HepG2 (cell line): Measurements from ENCODE around the gene ERRFI1. TPM values are rescaled to one million over a fixed set of nuclear protein-coding genes. Genes with fewer than 3 reads are reported as not detected.
A peak's percentile ranks its signal among the peaks of the same experiment; 100 is the strongest.

Source experiments
- ATAC-seq: fragments of 200-7000 bp; cut with Tn5 transposase; 3 replicates; pipeline ENCODE4 v1.9.1; 2020; ENCODE audit warnings: mild to moderate bottlenecking, moderate library complexity
- BruUV-seq: library from RNA; stranded (reverse); fragments of 400-500 nt; replicated peaks from 2 replicates; lab custom pipeline; 2021; lab: Mats Ljungman, UMichigan
- CTCF ChIA-PET: fragments of 300-600 bp; formaldehyde crosslinking; extraction: SDS; loops from one replicate; lab custom pipeline; 2021; ENCODE audit warnings: low total read pairs, inconsistent platforms, low intra/inter-chr PET ratio; lab: Yijun Ruan, JAX
- POLR2A ChIA-PET: fragments of 350-600 bp; sonication (Branson Sonifier 250); formaldehyde crosslinking; loops from one replicate; lab custom pipeline; 2020; ENCODE audit warnings: antibody characterized with exemption, inconsistent platforms; lab: Yijun Ruan, JAX
- DNase-seq: peaks from one replicate; pipeline ENCODE4 v3.0.0-alpha.2; 2015; ENCODE audit warnings: low spot score
- FAIRE-seq: peaks from 3 replicates; lab custom pipeline; 2011; peaks lifted over from hg19 to GRCh38; lab: Jason Lieb, UNC
- H2AFZ ChIP-seq: one replicate; pipeline ENCODE4 v1.6.1; 2011; ENCODE audit warnings: low read length, inconsistent platforms
- H3K27ac ChIP-seq: fragments of 300-600 bp; 3 replicates; pipeline ENCODE4 v1.8.0; 2011; ENCODE audit warnings: mixed run types, mild to moderate bottlenecking, mixed read lengths, low read length, inconsistent platforms; ENCODE audit not compliant: insufficient read depth; ENCODE audit errors: extremely low read length
- H3K27me3 ChIP-seq, 2 experiments: fragments of 200-600 bp in 1 of 2; 2 replicates in 1 of 2; 3 replicates in 1 of 2; pipeline versions ENCODE4 v1.6.0 to v1.8.0; 2011; ENCODE audit warnings: low read length in 2 of 2, mild to moderate bottlenecking in 2 of 2, moderate library complexity in 2 of 2, inconsistent platforms in 1 of 2; ENCODE audit not compliant: insufficient read depth in 2 of 2, control insufficient read depth in 1 of 2
- H3K36me3 ChIP-seq, 2 experiments: fragments of 200-600 bp in 1 of 2; replicated peaks in 1 of 2; 2 replicates in 1 of 2; 3 replicates in 1 of 2; pipeline versions ENCODE4 v1.5.1 to v1.8.0; 2011; ENCODE audit warnings: low read length in 2 of 2, inconsistent platforms in 1 of 2; ENCODE audit not compliant: insufficient read depth in 2 of 2, control insufficient read depth in 1 of 2
- H3K4me1 ChIP-seq: 2 replicates; pipeline ENCODE4 v1.5.1; 2012; ENCODE audit warnings: low read length, inconsistent platforms; ENCODE audit not compliant: insufficient read depth
- H3K4me2 ChIP-seq: 2 replicates; pipeline ENCODE4 v1.6.0; 2011; ENCODE audit warnings: low read depth, low read length, inconsistent platforms
- H3K4me3 ChIP-seq, 3 experiments: fragments of 200-600 bp in 1 of 3; sonication (generic), shearing (Covaris generic) in 1 of 3; replicated peaks in 1 of 3; 2 replicates each; pipeline ENCODE4 v1.5.1; 2011 to 2016; ENCODE audit warnings: low read length in 3 of 3, inconsistent platforms in 2 of 3, low read depth in 2 of 3, mild to moderate bottlenecking in 2 of 3, control low read depth in 1 of 3, mixed read lengths in 1 of 3; ENCODE audit not compliant: insufficient read depth in 1 of 3
- H3K79me2 ChIP-seq: one replicate; pipeline ENCODE4 v1.6.1; 2011; ENCODE audit warnings: low read length, inconsistent platforms; ENCODE audit not compliant: insufficient read depth
- H3K9ac ChIP-seq: 2 replicates; pipeline ENCODE4 v1.6.0; 2011; ENCODE audit warnings: mild to moderate bottlenecking, low read depth, low read length, inconsistent platforms; ENCODE audit not compliant: insufficient read depth
- H3K9me3 ChIP-seq: 2 replicates; pipeline ENCODE4 v1.5.1; 2012; ENCODE audit warnings: mild to moderate bottlenecking, low read length
- H4K20me1 ChIP-seq: 2 replicates; pipeline ENCODE4 v1.6.0; 2011; ENCODE audit warnings: inconsistent platforms, mild to moderate bottlenecking, low read length, moderate library complexity; ENCODE audit not compliant: insufficient read depth
- ETV6 ChIP-seq: sonication (generic); formaldehyde crosslinking; conservative IDR thresholded peaks from 2 replicates; pipeline ENCODE4 v1.4.0; 2020; ENCODE audit warnings: missing genetic modification reagents
- HNRNPH1 ChIP-seq: fragments of 200-400 bp; formaldehyde crosslinking; optimal IDR thresholded peaks from 2 replicates; pipeline ENCODE3; 2017; ENCODE audit warnings: mild to moderate bottlenecking, low read depth, low read length
- RFX5 ChIP-seq: IDR thresholded peaks from 2 replicates; pipeline ENCODE4 v1.6.1; 2011; ENCODE audit warnings: low read depth, low read length, improper control_type of control experiment
- U2AF2 ChIP-seq: fragments of 200-400 bp; formaldehyde crosslinking; IDR thresholded peaks from 2 replicates; pipeline ENCODE4 v1.6.1; 2017; ENCODE audit warnings: low read depth, mild to moderate bottlenecking, low read length
- ZMAT3 ChIP-seq: sonication (generic); formaldehyde crosslinking; conservative IDR thresholded peaks from 2 replicates; pipeline ENCODE4 v1.7.0; 2021; ENCODE audit warnings: missing genetic modification reagents
- WGBS: methylation state at CpG from one replicate; pipeline ENCODE4 v1.1.6; 2017; ENCODE audit warnings: low lambda C conversion rate; 5-methylcytosine and 5-hydroxymethylcytosine counted together
- in situ Hi-C: cut with HindIII; loops from 2 replicates; pipeline ENCODE4 v1.10.0; 2017; ENCODE audit warnings: low pct_unique_long_range_greater_than_20kb; ENCODE audit not compliant: extremely low pct_ligation_motif_present
- intact Hi-C: fragments of 100-400 bp; cut with micrococcal nuclease; formaldehyde crosslinking; loops from one replicate; pipeline ENCODE4 v1.10.0; 2022; ENCODE audit not compliant: unreplicated experiment
- polyA plus RNA-seq, 8 experiments: library from polyadenylated mRNA; depleted of rRNA in 3 of 8; stranded (reverse) in 7 of 8; unstranded in 1 of 8; fragments of >200 nt; fragmentation: Illumina TruSeq in 4 of 8; extraction: Trizol in 4 of 8; gene quantifications; 2 replicates each; pipeline versions ENCODE4 v1.2.1 to v1.2.3, GENCODE V29; 2011 to 2016; ENCODE audit warnings: low read depth in 4 of 8, missing spikeins in 1 of 8, mixed read lengths in 1 of 8; ENCODE audit not compliant: insufficient read depth in 1 of 8
- total RNA-seq, 5 experiments: library from RNA; depleted of rRNA; stranded (reverse); fragments of >200 nt; fragmentation: Illumina TruSeq; extraction: Trizol; gene quantifications; 2 replicates each; pipeline ENCODE4 v1.2.3, GENCODE V29; 2016; ENCODE audit warnings: low read depth in 1 of 5
- TF ChIP-seq, protein P1 (sequence below): sonication (generic); formaldehyde crosslinking; IDR thresholded peaks from 2 replicates; pipeline ENCODE4 v1.4.0; 2020; ENCODE audit warnings: missing genetic modification reagents
- TF ChIP-seq, protein P2 (sequence below), 2 experiments: fragments of 450-650 bp in 1 of 2; sonication (generic) in 1 of 2; formaldehyde crosslinking in 1 of 2; IDR thresholded peaks; 2 replicates each; pipeline versions ENCODE4 v1.6.1 to v1.8.0; 2016 to 2022; ENCODE audit warnings: antibody characterized with exemption in 1 of 2, mild to moderate bottlenecking in 1 of 2, missing genetic modification reagents in 1 of 2
- TF ChIP-seq, protein P3 (sequence below): sonication (generic); formaldehyde crosslinking; IDR thresholded peaks from 2 replicates; pipeline ENCODE4 v1.4.0; 2020; ENCODE audit warnings: low read depth, missing genetic modification reagents

Gene ERRFI1
- total and polyA plus RNA-seq, 2 of the 13 experiments (the other 11 are each of a cell fraction or from before 2014, with no cell fraction given), result 84.4 to 753 TPM

DNA sequence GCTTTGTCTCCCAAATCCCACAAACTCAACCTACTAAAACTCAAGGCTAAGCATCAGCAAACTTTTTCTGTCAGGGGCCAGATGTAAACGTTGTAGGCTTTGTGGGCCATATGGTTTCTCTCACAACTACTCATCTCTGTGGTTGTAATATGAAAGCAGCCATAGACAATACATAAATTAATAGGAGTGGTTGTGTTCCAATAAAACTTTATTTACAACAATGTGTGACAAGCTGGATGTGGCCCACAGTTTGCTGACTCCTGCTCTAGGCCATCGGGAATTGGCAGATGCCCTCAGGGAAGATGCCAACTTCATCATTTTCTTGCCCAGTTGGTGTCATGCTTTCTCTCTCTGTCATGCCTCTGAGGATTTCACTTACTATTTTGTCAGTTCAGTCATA is 17.5 kb upstream of the ERRFI1 start:
- FAIRE-seq (no peak), ATAC-seq (no peak), DNase-seq (no peak)
- CTCF ChIA-PET, result no interaction called here
- H3K9me3 ChIP-seq, result 0 out of 2 replicates have a peak, but pooled peaks cover 4% of the 10 kb centered on the region
- H3K27me3 ChIP-seq, result no peaks in the 10 kb centered on the region
- no peak for TF ChIP-seq RFX5
- no peak for TF ChIP-seq HNRNPH1
- TF ChIP-seq, protein P1, sequence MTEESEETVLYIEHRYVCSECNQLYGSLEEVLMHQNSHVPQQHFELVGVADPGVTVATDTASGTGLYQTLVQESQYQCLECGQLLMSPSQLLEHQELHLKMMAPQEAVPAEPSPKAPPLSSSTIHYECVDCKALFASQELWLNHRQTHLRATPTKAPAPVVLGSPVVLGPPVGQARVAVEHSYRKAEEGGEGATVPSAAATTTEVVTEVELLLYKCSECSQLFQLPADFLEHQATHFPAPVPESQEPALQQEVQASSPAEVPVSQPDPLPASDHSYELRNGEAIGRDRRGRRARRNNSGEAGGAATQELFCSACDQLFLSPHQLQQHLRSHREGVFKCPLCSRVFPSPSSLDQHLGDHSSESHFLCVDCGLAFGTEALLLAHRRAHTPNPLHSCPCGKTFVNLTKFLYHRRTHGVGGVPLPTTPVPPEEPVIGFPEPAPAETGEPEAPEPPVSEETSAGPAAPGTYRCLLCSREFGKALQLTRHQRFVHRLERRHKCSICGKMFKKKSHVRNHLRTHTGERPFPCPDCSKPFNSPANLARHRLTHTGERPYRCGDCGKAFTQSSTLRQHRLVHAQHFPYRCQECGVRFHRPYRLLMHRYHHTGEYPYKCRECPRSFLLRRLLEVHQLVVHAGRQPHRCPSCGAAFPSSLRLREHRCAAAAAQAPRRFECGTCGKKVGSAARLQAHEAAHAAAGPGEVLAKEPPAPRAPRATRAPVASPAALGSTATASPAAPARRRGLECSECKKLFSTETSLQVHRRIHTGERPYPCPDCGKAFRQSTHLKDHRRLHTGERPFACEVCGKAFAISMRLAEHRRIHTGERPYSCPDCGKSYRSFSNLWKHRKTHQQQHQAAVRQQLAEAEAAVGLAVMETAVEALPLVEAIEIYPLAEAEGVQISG (CRISPR knock-in tag), result no peak
- TF ChIP-seq, protein P2, sequence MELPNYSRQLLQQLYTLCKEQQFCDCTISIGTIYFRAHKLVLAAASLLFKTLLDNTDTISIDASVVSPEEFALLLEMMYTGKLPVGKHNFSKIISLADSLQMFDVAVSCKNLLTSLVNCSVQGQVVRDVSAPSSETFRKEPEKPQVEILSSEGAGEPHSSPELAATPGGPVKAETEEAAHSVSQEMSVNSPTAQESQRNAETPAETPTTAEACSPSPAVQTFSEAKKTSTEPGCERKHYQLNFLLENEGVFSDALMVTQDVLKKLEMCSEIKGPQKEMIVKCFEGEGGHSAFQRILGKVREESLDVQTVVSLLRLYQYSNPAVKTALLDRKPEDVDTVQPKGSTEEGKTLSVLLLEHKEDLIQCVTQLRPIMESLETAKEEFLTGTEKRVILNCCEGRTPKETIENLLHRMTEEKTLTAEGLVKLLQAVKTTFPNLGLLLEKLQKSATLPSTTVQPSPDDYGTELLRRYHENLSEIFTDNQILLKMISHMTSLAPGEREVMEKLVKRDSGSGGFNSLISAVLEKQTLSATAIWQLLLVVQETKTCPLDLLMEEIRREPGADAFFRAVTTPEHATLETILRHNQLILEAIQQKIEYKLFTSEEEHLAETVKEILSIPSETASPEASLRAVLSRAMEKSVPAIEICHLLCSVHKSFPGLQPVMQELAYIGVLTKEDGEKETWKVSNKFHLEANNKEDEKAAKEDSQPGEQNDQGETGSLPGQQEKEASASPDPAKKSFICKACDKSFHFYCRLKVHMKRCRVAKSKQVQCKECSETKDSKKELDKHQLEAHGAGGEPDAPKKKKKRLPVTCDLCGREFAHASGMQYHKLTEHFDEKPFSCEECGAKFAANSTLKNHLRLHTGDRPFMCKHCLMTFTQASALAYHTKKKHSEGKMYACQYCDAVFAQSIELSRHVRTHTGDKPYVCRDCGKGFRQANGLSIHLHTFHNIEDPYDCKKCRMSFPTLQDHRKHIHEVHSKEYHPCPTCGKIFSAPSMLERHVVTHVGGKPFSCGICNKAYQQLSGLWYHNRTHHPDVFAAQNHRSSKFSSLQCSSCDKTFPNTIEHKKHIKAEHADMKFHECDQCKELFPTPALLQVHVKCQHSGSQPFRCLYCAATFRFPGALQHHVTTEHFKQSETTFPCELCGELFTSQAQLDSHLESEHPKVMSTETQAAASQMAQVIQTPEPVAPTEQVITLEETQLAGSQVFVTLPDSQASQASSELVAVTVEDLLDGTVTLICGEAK (IDR thresholded peaks at IDR 0.05), result 0 out of 2 replicates have a peak, but pooled peaks have one; percentile 25
- TF ChIP-seq, protein P2 (CRISPR knock-in tag; IDR thresholded peaks at IDR 0.05), result peak; percentile 96
- no peak for TF ChIP-seq ETV6
- TF ChIP-seq ZMAT3 (CRISPR knock-in tag), result no peak
- TF ChIP-seq, protein P3, sequence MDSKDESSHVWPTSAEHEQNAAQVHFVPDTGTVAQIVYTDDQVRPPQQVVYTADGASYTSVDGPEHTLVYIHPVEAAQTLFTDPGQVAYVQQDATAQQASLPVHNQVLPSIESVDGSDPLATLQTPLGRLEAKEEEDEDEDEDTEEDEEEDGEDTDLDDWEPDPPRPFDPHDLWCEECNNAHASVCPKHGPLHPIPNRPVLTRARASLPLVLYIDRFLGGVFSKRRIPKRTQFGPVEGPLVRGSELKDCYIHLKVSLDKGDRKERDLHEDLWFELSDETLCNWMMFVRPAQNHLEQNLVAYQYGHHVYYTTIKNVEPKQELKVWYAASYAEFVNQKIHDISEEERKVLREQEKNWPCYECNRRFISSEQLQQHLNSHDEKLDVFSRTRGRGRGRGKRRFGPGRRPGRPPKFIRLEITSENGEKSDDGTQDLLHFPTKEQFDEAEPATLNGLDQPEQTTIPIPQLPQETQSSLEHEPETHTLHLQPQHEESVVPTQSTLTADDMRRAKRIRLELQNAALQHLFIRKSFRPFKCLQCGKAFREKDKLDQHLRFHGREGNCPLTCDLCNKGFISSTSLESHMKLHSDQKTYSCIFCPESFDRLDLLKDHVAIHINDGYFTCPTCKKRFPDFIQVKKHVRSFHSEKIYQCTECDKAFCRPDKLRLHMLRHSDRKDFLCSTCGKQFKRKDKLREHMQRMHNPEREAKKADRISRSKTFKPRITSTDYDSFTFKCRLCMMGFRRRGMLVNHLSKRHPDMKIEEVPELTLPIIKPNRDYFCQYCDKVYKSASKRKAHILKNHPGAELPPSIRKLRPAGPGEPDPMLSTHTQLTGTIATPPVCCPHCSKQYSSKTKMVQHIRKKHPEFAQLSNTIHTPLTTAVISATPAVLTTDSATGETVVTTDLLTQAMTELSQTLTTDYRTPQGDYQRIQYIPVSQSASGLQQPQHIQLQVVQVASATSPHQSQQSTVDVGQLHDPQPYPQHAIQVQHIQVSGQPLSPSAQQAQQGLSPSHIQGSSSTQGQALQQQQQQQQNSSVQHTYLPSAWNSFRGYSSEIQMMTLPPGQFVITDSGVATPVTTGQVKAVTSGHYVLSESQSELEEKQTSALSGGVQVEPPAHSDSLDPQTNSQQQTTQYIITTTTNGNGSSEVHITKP, result no peak
- no peak for TF ChIP-seq U2AF2
- POLR2A ChIA-PET, result no interaction called here
- no TSS peak for BruUV-seq
- 88% methylated on average over 2 of the region's 2 CpGs for WGBS
- H3K9ac ChIP-seq, result no peak overlapping the region
- H3K4me1 ChIP-seq, result peaks cover 47% of the 10 kb centered on the region
- no peak overlapping the region for H3K4me3 ChIP-seq
- no peak overlapping the region for H3K27ac ChIP-seq
- in situ Hi-C loops, result loop anchor here (25.0 kb wide), 1 partner anchor 94 kb away; no protein-coding TSS in a partner anchor
- intact Hi-C loops, result loop anchor here (10.0 kb wide), 1 partner anchor 51 kb away; no protein-coding TSS in a partner anchor
- no peak overlapping the region for H2AFZ ChIP-seq
- H4K20me1 ChIP-seq, result no peaks in the 10 kb centered on the region
- H3K4me2 ChIP-seq, result no peak overlapping the region
- no peaks in the 10 kb centered on the region for H3K79me2 ChIP-seq
- no peaks in the 10 kb centered on the region for H3K36me3 ChIP-seq
